Activated naive CD4-positive, alpha-beta T cell treated with anti-CD3 and anti-CD28 coated beads for 36 hours (primary cell): ENCODE data around the gene KIAA0319L. TPM values are rescaled to one million over a fixed set of nuclear protein-coding genes. Genes with fewer than 3 reads are reported as not detected.

Experiments used
- CTCF ChIA-PET: fragments of 350-600 bp; sonication (Branson Sonifier 250); formaldehyde crosslinking; loops from one replicate; lab custom pipeline; 2021; ENCODE audit warnings: antibody characterized with exemption; lab: Charles Lee
- DNase-seq: peaks from one replicate; pipeline ENCODE4 v3.0.0-alpha.2; 2020
- H3K27ac Mint-ChIP-seq: one replicate; pipeline ENCODE4 v1.8.0; 2021; ENCODE audit warnings: mild to moderate bottlenecking, mixed read lengths
- H3K27me3 Mint-ChIP-seq: one replicate; pipeline ENCODE4 v1.8.0; 2021; ENCODE audit warnings: low read depth, mixed read lengths
- H3K36me3 Mint-ChIP-seq: one replicate; pipeline ENCODE4 v1.8.0; 2021; ENCODE audit warnings: low read depth, mixed read lengths
- H3K4me1 Mint-ChIP-seq: one replicate; pipeline ENCODE4 v1.8.0; 2021; ENCODE audit warnings: low read depth, mixed read lengths
- H3K4me3 Mint-ChIP-seq: one replicate; pipeline ENCODE4 v1.8.0; 2021; ENCODE audit warnings: mild to moderate bottlenecking, moderate library complexity, mixed read lengths
- H3K9me3 Mint-ChIP-seq: one replicate; pipeline ENCODE4 v1.8.0; 2021; ENCODE audit warnings: mixed read lengths
- intact Hi-C: fragments of 100-400 bp; cut with micrococcal nuclease; formaldehyde crosslinking; loops from one replicate; pipeline ENCODE4 v1.15.1; 2023
- total RNA-seq, 2 experiments: library from RNA; stranded (reverse); gene quantifications; one replicate each; pipeline ENCODE4 v1.2.3, GENCODE V29; 2021

Gene KIAA0319L
- total RNA-seq, 2 experiments from 2014 or later, result 22.6 to 24.2 TPM

DNA sequence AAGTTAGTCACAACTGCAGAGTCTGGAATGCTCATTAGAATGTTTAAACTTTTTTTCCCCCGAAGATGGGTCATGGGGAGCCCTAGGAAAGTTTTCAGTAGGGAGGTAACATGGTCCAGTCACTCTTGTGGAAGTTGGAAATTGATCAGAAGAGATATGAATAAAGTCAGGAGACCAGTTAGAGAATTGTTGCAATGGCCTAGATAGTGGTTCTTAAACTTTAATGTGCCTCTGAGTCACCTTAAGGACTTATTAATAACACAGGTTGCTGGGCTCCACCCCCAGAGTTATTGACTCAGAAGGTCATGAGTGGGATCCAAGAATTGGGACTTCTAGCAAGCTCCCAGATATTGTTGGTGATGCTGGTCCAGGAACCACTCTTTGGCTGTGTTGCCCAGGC is 12.7 kb upstream of the KIAA0319L start:
- Mint-ChIP-seq H3K27me3 (peaks cover 9% of the 10 kb centered on the region), H3K9me3 (no peaks in the 10 kb centered on the region), H3K27ac (no peak overlapping the region), H3K4me3 (no peak overlapping the region), H3K4me1 (no peaks in the 10 kb centered on the region), H3K36me3 (peaks cover 4% of the 10 kb centered on the region)
- CTCF ChIA-PET, result interaction anchor here (0.6 to 3.1 kb wide), 5 partner anchors 10 to 200 kb away, joined by 3 to 11 read pairs (median 6); partner anchors contain the start of gene CLSPN
- no peak for DNase-seq
- intact Hi-C loops, result loop anchor here (1.0 kb wide), 3 partner anchors 145 to 204 kb away; no protein-coding TSS in a partner anchor

- H3K27ac Mint-ChIP-seq, result no peak overlapping the region
- peaks cover 8% of the 10 kb centered on the region for H3K36me3 Mint-ChIP-seq
- intact Hi-C loops, result loop anchor here (1.0 kb wide), 3 partner anchors 146 to 205 kb away; no protein-coding TSS in a partner anchor
- CTCF ChIA-PET, result interaction anchor here (0.6 to 5.9 kb wide), 29 partner anchors 9 to 478 kb away, joined by 3 to 147 read pairs (median 4); partner anchors contain the start of genes C1orf216 and CLSPN
- H3K4me1 Mint-ChIP-seq, result no peaks in the 10 kb centered on the region
- no peaks in the 10 kb centered on the region for H3K9me3 Mint-ChIP-seq
- peaks cover 6% of the 10 kb centered on the region for H3K27me3 Mint-ChIP-seq
- no peak overlapping the region for H3K4me3 Mint-ChIP-seq
- peak; percentile 78 for DNase-seq
Observed at GRCh38 chr1:35568975-35569395, 11.8 kb upstream of the KIAA0319L start.

DNA sequence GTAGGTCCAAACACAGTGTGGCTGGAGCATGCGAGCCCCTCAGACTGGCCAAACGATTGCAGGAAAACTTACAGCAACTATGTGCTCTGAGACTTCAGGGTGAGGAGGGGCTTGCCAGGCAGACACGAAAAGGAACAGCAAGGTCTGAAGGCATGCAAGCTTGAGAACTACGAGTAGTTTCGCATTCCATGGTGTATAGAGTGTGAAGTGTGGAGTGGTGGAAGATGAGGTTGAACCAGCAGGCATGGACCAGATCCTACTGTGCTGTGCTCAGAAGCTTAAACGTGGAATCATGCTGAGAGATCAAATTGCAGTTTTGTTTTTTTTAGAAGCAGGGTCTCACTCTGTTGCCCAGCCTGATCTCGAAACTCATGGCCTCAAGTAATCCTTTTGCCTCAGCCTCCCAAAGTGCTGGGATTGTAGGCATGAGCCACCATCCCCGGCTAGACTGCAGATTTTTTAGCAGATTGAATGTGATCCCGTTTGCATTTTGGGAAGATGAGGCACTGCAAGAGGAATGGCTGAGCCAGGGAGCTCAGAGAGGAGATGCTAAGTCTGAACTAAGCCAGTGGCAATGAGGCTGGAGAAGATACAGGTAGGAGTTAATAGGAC is 10.8 kb upstream of the KIAA0319L start:
- H3K27me3 Mint-ChIP-seq, result peaks cover 6% of the 10 kb centered on the region
- no peaks in the 10 kb centered on the region for H3K9me3 Mint-ChIP-seq
- CTCF ChIA-PET, result interaction anchor here (0.6 to 5.9 kb wide), 18 partner anchors 10 to 214 kb away, joined by 3 to 147 read pairs (median 5); partner anchors contain the start of gene C1orf216
- H3K4me1 Mint-ChIP-seq, result peaks cover 2% of the 10 kb centered on the region
- no peak overlapping the region for H3K4me3 Mint-ChIP-seq
- H3K27ac Mint-ChIP-seq, result no peak overlapping the region
- no peak for DNase-seq
- H3K36me3 Mint-ChIP-seq, result peaks cover 8% of the 10 kb centered on the region
- intact Hi-C loops, result no loop called here

DNA sequence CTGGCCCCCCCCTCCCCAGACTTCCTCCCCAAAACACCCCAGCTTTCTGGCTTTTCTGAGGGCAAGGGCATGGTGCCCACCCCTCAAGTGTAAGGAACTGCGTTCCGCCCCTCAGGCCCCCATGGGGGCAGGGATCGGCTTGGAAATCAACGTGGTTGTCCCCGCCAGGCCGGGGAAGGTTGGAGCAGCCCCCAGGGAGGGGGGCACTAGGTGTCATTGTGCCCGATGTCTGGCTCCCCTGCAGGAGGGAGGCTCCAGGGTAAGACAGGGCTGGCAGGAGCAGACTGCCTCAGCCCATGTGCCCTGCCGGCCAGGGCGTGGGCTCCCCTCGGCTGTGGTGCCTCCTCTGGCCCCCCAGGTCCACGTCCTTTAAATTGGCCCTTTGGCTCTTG is 8.5 kb upstream of the KIAA0319L start:
- peaks cover 8% of the 10 kb centered on the region for H3K36me3 Mint-ChIP-seq
- H3K4me1 Mint-ChIP-seq, result peaks cover 10% of the 10 kb centered on the region
- no peak for DNase-seq
- intact Hi-C loops, result loop anchor here (2.0 kb wide), 1 partner anchor 363 kb away; no protein-coding TSS in a partner anchor
- no peak overlapping the region for H3K27ac Mint-ChIP-seq
- CTCF ChIA-PET, result interaction anchor here (0.6 to 5.9 kb wide), 12 partner anchors 9 to 214 kb away, joined by 3 to 147 read pairs (median 8); partner anchors contain the start of genes C1orf216, KIAA0319L and NCDN
- no peaks in the 10 kb centered on the region for H3K27me3 Mint-ChIP-seq
- H3K9me3 Mint-ChIP-seq, result no peaks in the 10 kb centered on the region
- no peak overlapping the region for H3K4me3 Mint-ChIP-seq

- no peak overlapping the region for H3K4me3 Mint-ChIP-seq
- intact Hi-C loops, result loop anchor here (1.0 to 2.0 kb wide), 2 partner anchors 114 to 362 kb away; no protein-coding TSS in a partner anchor
- peaks cover 8% of the 10 kb centered on the region for H3K36me3 Mint-ChIP-seq
- H3K9me3 Mint-ChIP-seq, result no peaks in the 10 kb centered on the region
- H3K27me3 Mint-ChIP-seq, result no peaks in the 10 kb centered on the region
- H3K4me1 Mint-ChIP-seq, result peaks cover 10% of the 10 kb centered on the region
- CTCF ChIA-PET, result interaction anchor here (0.5 to 5.9 kb wide), 24 partner anchors 8 to 670 kb away, joined by 3 to 147 read pairs (median 4); partner anchors contain the start of genes CLSPN, KIAA0319L and NCDN
- H3K27ac Mint-ChIP-seq, result no peak overlapping the region
- no peak for DNase-seq
Observed at GRCh38 chr1:35564884-35565741, 7.9 kb upstream of the KIAA0319L start.

DNA sequence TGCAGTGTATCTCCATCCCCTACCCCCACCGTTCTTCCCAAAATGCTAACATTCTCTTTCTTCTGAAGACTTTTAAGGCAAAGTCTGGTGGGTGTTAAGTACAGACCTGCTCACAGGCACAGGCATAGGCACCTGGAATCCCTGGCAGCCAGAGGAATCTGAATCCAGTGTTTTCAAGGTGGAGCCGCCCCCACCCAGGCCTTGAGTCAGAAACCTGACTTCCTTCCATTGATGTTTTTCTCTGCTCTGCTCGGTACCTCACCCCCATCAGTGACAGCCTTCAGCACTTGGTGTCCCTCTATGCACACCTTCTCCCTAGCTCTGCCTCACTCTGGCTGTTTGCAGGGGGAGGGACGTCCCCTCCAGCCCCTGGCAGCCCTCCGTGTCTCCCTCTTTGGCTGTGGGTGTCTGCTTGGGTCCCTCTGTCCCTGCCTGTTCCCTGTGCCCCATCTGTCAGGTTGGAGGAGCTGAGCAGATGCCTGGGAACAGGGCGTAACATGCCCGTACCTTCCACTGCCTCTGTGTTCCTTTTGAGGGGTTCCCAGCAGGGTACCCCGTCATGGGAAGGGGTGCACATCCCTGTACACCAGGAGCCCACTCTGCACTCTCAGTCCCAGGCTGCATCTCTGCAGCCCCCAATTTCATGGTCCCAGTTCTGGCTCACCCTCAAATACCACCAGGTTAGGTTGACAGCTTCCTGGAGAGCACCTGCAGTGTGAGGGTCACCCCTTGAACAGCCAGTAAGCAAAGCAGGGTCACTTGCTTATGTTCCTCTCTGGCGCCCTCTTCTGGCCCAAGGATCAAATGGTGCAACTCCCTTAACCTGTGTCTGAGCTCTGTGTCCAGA is 7.1 kb upstream of the KIAA0319L start:
- H3K9me3 Mint-ChIP-seq, result no peaks in the 10 kb centered on the region
- CTCF ChIA-PET, result interaction anchor here (0.5 to 5.9 kb wide), 23 partner anchors 8 to 669 kb away, joined by 3 to 147 read pairs (median 4); partner anchors contain the start of genes CLSPN, KIAA0319L and NCDN
- H3K27me3 Mint-ChIP-seq, result no peaks in the 10 kb centered on the region
- no peak overlapping the region for H3K27ac Mint-ChIP-seq
- intact Hi-C loops, result loop anchor here (1.0 to 2.0 kb wide), 2 partner anchors 113 to 361 kb away; no protein-coding TSS in a partner anchor
- peaks cover 16% of the 10 kb centered on the region for H3K4me1 Mint-ChIP-seq
- H3K4me3 Mint-ChIP-seq, result no peak overlapping the region
- peaks cover 8% of the 10 kb centered on the region for H3K36me3 Mint-ChIP-seq
- DNase-seq, result peak; percentile 92

- CTCF ChIA-PET, result interaction anchor here (1.0 to 12.3 kb wide), 3 partner anchors 13 to 152 kb away, joined by 4 to 113 read pairs (median 5); no protein-coding TSS in a partner anchor
- intact Hi-C loops, result no loop called here
- Mint-ChIP-seq H3K27ac (no peak overlapping the region), H3K9me3 (no peaks in the 10 kb centered on the region), H3K4me1 (peaks cover 24% of the 10 kb centered on the region), H3K4me3 (no peak overlapping the region), H3K36me3 (peaks cover 8% of the 10 kb centered on the region), H3K27me3 (no peaks in the 10 kb centered on the region)
- DNase-seq, result no peak
Observed at GRCh38 chr1:35563166-35563565, 6.0 kb upstream of the KIAA0319L start.

- CTCF ChIA-PET, result interaction anchor here (0.6 to 12.3 kb wide), 5 partner anchors 12 to 155 kb away, joined by 3 to 113 read pairs (median 4); no protein-coding TSS in a partner anchor
- intact Hi-C loops, result no loop called here
- H3K27ac Mint-ChIP-seq, result peak overlapping the region; percentile 19
- H3K36me3 Mint-ChIP-seq, result peaks cover 8% of the 10 kb centered on the region
- no peaks in the 10 kb centered on the region for H3K27me3 Mint-ChIP-seq
- DNase-seq, result no peak
- peaks cover 24% of the 10 kb centered on the region for H3K4me1 Mint-ChIP-seq
- H3K4me3 Mint-ChIP-seq, result no peak overlapping the region
- H3K9me3 Mint-ChIP-seq, result no peaks in the 10 kb centered on the region
Observed at GRCh38 chr1:35561972-35562680, 4.9 kb upstream of the KIAA0319L start.

GRCh38 chr1:35561297-35561971 is 4.2 kb upstream of the KIAA0319L start:
- intact Hi-C loops, result no loop called here
- Mint-ChIP-seq H3K4me3 (no peak overlapping the region), H3K27ac (no peak overlapping the region), H3K4me1 (peaks cover 27% of the 10 kb centered on the region), H3K36me3 (peaks cover 4% of the 10 kb centered on the region), H3K27me3 (no peaks in the 10 kb centered on the region), H3K9me3 (no peaks in the 10 kb centered on the region)
- DNase-seq, result no peak
- CTCF ChIA-PET, result interaction anchor here (0.6 to 12.3 kb wide), 3 partner anchors 109 to 155 kb away, joined by 3 to 113 read pairs (median 3); no protein-coding TSS in a partner anchor
